Measurements from ENCODE around the gene TAF11L6.
"Not testable (repeated sequence)": the region's sequence is repeated elsewhere in the genome, so short reads cannot be mapped to it uniquely, and the experiment has no call there.

- TF ChIP-seq CTCF, POLR2A (IDR thresholded peaks at IDR 0.05): not testable (repeated sequence)
Measured at GRCh38 chr5:17517526-17517925, 10.9 kb upstream of the TAF11L6 start.
